ENCODE data around the gene SECISBP2.
"Not testable (repeated sequence)": the region's sequence is repeated elsewhere in the genome, so short reads cannot be mapped to it uniquely, and the experiment has no call there.

The SECISBP2 gene, protein sequence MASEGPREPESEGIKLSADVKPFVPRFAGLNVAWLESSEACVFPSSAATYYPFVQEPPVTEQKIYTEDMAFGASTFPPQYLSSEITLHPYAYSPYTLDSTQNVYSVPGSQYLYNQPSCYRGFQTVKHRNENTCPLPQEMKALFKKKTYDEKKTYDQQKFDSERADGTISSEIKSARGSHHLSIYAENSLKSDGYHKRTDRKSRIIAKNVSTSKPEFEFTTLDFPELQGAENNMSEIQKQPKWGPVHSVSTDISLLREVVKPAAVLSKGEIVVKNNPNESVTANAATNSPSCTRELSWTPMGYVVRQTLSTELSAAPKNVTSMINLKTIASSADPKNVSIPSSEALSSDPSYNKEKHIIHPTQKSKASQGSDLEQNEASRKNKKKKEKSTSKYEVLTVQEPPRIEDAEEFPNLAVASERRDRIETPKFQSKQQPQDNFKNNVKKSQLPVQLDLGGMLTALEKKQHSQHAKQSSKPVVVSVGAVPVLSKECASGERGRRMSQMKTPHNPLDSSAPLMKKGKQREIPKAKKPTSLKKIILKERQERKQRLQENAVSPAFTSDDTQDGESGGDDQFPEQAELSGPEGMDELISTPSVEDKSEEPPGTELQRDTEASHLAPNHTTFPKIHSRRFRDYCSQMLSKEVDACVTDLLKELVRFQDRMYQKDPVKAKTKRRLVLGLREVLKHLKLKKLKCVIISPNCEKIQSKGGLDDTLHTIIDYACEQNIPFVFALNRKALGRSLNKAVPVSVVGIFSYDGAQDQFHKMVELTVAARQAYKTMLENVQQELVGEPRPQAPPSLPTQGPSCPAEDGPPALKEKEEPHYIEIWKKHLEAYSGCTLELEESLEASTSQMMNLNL

DNA sequence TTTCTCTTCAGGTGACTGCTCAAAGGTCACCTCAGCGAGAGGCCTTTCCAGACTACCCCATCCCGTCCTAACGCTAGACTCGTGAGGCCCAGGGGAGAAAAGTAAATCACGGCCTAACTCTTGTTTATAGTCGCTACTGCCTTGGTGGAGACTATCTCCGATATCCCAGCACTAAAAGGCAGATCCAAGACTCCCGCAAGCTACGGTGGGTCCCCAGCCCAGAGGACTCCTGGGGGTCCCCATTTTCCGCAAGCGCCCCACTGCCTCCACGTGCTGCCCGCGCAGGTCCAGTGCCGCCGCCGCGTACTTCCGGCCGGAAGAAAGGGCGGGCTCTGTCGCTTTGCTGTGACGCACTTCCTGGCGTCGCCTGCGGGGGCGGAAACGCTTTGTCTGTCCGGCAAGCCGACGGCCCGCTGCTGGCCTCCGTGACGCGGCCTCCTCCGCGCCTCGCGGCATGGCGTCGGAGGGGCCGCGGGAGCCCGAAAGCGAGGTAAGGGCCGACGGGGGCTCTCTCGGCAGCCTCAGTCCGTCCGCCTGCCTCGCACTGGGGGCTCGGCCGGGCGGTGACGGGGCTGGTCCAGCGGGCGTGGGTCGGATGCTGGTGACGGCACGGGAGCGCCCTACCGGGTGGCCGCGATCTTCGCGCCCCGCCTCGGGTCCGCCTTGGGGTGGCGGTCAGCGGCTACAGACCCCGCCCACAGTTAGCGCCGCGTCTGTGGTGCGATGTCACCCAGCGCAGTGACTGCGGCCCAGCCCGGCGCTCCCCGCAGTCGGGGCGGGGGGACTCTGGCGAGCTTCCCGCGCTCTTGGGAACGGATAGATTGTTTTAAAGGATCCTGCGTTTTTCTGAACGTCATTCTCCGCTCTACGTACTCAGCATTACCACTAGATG lies at the start of gene SECISBP2:
SECISBP2 (plus strand) TSS at position 378 of the 892 bp plus-strand sequence; CDS start at position 455, 77 bp downstream.
- DNase-seq (ENCODE audit: low spot score): peak; percentile 96

DNA sequence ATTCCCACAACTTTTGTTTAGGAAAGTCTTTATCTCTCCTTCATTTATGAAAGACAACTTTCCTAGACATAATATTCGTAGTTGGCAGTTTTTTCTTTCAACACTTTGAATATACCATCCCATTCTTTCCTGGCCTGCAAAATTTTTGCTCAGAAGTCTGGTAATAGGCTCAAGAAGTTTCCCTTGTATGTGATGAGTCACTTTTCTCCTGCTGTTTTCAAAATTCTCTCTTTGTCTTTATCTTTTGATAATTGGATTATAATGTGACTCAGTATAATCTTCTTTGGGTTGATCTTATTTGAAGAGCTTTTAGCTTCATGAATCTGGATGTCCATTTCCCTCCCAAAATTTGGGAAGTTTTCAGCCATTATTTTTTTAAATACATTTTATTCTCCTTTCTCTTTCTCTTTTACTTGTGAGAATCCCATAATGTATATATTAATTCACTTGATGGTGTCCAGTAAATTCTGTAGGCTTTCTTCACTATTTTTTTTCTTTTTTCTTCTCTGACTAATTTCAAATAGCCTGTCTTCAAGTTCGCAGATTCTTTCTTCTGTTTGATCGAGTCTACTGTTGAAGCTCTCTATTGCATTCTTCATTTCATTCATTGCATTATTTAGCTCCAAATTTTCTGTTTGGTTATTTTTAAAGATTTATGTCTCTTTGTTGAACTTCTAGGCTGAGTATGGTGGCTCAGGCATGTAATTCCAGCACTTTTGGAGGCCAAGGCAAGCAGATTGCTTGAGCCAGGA lies 44.6 kb upstream of the SECISBP2 start:
- no peak for DNase-seq (ENCODE audit: low spot score)

DNA sequence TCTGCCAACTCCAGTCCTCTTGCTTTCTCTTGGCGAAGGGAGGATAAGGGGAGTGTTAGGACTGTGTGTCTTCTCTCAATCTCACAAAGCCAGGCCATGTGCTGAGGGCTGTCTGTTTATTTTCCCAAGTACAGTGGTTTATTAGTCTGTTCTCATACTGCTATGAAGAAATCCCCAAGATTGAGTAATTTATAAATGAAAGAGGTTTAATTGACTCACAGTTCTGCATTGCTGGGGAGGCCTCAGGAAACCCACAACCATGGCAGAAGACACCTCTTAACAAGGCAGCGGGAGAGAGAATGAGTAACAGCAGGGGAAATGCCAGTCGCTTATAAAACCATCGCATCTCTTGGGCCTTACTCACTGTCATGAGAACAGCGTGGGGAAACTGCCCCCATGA lies 43.5 kb upstream of the SECISBP2 start:
- DNase-seq (ENCODE audit: low spot score): peak; percentile 96

DNA sequence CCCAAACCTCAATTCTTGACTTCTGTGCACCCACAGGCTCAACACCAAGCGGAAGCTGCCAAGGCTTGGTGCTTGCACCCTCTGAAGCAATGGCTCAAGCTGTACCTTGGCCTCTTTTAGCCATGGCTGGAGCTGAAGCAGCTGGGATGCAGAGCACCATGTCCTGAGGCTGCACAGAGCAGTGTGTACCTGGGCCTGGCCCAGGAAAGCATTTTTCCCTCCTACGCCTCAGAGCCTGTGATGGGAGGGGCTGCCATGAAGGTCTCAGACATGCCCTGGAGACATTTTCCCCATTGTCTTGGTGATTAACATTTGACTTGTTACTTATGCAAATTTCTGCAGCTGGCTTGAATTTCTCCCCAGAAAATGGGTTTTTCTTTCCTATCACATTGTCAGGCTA lies 42.3 kb upstream of the SECISBP2 start:
- not testable (repeated sequence) for DNase-seq (ENCODE audit: low spot score)

DNA sequence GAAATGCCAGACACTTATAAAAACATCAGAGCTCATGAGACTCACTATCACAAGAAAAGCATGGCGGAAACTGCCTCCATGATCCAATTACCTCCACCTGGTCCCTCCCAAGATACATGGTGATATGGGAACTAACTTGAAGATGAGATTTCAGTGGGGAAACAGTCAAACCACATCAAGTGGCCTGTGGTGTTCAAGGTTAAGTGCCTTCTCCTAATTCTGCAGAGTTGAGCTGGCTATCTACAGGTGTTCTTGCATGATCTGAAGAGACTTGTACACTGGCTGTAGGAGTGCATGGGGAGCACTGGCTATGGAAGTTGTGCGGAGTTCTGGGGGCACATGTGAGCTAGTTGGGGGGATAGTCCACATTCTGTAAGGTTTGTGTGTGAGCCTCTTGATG lies 41.3 kb upstream of the SECISBP2 start:
- DNase-seq (ENCODE audit: low spot score): no peak

DNA sequence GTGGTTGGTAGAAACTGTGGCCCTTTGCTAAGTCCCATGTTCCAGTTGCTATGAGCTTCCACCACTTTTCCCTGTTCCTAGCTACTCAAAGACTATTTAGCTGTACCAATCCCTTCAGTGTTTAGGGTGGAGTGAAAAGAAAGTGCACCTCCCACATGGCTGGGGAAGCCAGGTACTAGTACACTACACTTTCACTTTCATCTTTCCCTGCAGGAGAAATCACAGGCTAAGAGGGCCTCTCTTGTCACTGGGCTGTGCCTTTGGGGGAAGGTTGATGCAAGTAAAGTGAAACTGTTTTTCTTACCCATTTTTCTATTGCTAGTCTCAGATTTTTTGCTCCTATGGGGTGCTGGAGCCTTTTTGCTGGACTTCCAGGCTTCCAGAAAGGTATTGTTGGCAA lies 40.8 kb upstream of the SECISBP2 start:
- peak; percentile 69 for DNase-seq (ENCODE audit: low spot score)

DNA sequence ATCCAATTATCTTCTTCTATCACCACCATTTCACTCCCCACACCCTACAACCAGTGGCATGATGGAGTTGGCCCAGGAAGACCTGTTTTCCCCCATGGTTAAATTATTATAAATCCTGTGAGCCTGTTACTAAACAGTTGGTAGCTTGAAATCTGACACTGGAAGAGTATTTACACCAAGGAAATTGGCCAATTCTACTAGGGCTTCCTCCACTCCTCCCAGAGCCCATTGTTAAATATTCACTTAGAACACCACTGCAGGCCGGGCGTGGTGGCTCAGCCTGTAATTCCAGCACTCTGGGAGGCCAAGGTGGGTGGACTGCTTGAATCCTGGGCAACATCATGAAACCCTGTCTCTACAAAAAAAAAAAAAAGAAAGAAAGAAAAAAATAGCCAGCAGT lies 39.7 kb upstream of the SECISBP2 start:
- peak; percentile 69 for DNase-seq (ENCODE audit: low spot score)

DNA sequence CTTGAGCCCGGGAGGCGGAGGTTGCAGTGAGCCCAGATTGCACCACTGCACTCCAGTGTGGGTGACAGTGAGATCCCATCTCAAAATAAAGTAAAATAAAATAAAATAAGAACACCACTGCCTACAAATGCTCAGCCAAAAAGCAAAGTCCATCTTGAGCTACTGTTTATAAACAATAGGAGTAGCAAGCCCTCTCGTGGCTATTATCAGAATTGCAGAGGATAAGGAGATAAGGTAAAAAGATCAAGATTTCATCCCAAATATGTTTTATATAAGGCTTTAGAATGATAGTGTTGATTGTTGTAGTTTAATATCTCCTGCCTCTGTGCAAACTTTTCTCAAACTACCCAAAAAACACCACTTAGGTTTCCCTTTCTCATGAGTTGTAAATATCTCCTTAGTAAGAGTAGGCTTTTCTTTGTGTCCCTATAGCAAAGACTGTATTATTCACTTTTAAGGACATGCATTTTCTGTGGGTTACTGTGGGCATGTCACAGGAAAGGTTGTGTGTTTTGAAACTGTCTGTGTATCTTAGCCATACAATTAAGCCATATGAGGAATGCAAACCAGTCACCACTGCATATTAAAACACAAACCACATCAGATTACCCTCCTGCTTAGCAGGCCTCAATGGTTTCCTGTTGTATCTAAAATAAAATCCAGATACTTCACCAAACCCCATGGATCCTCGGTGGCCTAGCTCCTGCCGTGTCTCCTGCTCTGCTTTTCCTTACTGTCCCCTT lies 39.1 kb upstream of the SECISBP2 start:
- peak; percentile 67 for DNase-seq (ENCODE audit: low spot score)

DNA sequence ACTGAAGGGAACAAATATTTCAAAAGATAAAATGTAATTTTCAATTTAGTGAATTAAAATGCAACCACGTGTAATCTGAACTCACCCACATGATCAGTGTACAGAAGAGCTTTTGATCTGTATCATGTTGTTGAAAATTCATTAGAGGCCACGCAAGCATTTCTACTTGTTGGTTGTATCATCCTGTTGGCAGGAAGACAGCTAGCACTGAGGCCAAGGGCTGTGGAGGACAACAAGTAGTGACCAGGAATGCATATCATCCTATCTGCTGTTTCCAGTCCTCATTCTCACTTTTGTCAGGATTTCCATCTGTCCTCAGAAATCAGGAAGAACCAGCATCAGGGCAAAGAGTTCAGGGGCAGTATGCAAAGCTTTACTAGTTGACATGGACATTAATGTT lies 37.2 kb upstream of the SECISBP2 start:
- no peak for DNase-seq (ENCODE audit: low spot score)

DNA sequence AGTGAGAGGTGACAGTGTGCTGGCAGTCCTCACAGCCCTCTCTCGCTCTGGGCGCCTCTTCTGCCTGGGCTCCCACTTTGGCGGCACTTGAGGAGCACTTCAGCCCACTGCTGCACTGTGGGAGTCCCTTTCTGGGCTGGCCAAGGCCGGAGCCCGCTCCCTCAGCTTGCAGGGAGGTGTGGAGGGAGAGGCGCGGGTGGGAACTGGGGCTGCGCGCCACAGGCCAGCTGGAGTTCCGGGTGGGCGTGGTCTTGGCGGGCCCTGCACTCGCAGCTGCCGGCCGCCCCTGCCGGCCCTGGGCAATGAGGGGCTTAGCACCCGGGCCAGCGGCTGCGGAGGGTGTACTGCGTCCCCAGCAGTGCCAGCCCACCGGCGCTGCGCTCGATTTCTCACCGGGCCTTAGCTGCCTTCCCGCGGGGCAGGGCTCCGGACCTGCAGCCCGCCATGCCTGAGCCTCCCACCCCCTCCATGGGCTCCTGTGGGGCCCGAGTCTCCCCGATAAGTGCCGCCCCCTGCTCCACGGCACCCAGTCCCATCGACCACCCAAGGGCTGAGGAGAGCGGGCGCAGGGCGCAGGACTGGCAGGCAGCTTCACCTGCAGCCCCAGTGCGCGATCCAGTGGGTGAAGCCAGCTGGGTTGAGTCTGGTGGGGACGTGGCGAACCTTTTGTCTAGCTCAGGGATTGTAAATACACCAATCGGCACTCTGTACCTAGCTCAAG lies 35.9 kb upstream of the SECISBP2 start:
- not testable (repeated sequence) for DNase-seq (ENCODE audit: low spot score)

DNA sequence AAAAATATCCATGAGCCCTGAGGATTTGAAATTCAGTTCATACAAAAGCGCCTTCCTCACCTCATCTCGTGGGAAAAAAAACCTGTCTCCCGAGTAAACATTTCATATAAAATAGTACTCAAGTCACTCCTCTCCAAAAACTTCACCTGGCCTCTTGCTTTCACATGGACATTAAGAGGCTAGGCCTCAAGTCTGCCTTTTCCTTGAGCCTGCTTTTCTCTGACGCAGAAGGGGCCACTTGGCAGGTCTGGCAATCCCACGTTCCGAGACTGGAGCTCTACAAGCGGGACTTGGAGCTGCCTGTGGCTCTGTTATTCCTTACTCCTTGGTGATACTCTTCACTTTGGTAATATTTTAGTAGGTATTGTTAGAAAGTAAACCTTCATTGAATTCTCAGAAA lies 34.2 kb upstream of the SECISBP2 start:
- DNase-seq (ENCODE audit: low spot score): no peak

DNA sequence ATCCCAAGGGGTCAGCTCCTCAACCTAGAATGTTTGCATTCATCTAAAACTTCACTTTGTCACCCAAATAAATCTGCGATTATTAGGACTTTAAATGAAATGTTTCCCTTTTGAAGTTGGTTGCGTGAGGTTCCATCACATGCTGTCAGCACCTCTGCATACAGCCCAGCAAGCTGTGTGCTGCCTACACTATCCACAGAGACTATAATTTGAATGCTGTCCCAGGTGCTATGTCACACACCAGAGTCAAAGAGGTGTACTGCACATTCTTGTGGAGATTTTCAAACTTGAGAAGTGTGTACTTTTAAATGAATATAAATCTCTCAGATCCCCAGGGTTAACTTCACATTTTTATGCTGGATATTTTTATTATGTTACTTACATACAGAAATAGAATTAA lies 26.6 kb upstream of the SECISBP2 start:
- DNase-seq (ENCODE audit: low spot score): no peak

DNA sequence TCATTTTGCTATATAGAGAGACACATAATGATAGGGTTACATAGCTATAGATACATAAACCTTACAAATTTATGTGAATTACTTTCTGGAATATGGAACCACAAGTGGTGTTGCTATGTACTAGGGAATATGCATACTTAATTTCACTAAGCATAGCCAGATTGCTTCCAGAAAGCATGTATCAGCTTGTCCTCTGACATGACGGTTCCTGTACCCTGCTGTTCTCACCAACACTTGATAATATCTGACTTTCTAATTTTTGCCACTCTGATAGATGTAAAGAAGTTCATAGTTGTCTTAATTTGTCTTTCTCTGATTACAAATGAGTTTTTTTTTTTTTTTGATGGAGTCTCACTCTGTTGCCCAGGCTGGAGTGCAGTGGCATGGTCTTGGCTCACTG lies 25.3 kb upstream of the SECISBP2 start:
- DNase-seq (ENCODE audit: low spot score): no peak

DNA sequence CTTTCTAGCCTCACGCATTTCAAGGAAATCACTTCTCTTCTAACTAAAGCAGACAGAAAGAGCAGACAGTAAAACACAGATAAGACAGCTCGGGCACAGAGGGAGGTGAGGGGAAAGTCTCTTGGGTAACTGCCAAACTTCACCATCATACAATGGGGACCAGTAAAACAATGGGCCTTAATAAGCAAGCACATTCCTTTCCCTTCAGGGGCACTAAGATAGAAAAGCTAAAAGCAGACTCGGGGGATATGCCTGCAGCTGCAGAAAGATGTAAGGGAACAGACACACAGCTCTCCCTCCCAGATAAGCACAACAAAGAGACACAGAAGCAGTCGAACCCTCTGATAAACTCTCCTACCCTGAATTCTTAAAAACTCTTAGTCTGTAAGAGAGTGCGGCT lies 22.9 kb upstream of the SECISBP2 start:
- no peak for DNase-seq (ENCODE audit: low spot score)

DNA sequence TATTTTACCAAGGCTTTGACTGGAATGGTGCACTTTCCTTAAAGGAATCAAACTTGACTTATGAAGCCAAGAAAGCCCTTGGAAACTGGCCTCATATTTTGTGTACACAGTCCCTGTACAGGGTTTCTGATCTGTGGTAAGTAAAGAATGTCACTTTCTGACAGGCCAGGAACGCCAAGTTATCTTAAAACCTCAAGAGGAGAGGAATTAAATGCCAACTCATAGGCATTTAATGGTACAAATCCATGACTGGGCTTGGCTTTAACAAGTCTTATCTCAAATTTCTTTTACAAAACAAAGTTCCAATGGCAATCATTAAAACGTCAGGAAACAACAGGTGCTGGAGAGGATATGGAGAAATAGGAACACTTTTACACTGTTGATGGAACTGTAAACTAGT lies 16.3 kb upstream of the SECISBP2 start:
- DNase-seq (ENCODE audit: low spot score): not testable (repeated sequence)

DNA sequence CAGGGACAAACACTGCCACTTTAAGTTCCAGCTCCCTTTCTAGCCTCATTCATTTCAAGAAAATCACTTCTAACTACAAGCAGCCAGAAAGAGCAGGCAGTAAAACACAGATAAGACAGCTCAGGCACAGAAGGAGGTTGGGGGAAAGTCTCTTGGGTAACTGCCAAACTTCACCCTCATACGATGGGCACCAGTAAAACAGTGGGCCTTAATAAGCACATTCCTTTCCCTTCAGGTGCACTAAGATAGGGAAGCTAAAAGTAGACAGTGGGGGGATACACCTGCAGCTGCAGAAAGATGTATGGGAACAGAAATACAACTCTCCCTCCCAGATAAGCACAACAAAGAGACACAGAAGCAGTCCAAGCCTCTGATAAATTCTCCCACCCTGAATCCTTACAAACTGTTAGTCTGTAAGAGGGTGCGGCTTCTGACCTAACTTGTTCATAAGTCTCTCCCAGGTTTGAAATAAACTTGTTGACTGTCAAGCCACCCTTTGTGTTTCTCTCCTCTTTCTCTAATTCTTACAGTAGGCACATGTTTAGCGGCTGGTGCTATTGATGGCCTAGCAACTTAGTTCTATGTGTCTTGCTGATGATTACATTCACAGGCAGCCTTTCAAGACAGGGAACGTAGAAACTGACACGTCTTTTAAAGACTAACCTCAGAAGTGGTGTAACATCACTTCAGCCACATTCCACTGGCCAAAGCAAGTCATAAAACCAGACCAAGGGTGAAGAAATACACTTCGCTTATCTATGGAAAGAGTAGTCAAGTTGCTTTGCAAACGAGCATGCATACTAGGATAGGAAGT lies 14.1 kb upstream of the SECISBP2 start:
- no peak for DNase-seq (ENCODE audit: low spot score)

DNA sequence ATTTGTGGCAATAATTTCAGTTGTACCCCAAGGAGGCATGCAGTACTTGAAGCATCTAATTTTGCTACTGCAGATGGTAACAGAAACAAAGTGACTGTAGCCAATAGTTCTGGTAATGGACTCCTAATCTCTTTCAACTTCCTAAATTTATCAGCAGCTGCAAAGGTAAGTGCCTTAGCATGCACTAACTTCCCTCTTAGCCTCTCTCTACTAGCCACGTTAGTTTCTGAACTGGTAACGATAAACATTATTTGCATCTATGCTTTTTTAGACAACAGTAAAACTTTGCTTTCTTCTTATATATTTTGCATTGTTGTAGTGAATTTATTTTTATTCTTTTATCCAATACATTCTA lies 13.5 kb upstream of the SECISBP2 start:
- DNase-seq (ENCODE audit: low spot score): no peak

DNA sequence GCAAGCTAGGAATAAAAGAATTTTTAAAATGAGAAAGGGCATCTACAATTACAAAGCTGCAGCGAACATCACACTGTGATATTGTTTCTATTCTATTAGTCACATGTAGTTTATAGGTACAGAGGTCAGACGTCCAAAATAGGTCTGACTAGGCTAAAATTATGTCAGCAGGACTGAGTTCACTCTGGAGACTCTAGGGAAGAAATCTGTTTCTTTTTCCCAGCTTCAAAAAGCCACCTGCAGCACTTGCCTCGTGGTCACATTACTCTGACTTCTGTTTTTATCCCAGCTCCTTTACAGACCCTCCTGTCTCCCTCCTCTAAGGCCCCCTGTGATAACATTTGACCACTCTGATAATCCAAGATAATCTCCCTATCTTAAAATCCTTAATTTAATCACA lies 12.4 kb upstream of the SECISBP2 start:
- DNase-seq (ENCODE audit: low spot score): no peak

DNA sequence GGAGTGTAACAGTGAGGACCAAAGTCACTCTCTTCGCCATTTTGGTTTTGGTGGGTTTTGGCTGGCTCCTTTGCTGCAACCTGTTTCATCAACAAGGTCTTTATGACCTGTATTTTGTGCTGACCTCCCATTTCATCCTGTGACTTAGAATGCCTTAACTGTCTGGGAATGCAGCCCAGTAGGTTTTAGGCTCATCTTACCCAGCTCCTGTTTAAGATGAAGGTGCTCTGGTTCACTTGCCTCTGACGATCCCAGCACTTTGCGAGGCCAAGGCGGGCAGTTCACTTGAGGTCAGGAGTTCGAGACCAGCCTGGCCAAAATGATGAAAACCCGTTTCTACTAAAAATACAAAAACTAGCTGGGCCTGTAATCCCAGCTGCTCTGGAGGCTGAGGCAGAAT lies 9.1 kb upstream of the SECISBP2 start:
- no peak for DNase-seq (ENCODE audit: low spot score)
